ENCODE measurements around the gene CDC45. TPM values are rescaled to one million over a fixed set of nuclear protein-coding genes. Genes with fewer than 3 reads are reported as not detected.

Gene CDC45
- total and polyA plus RNA-seq, 2 of the 13 experiments (the other 11 are each of a cell fraction or from before 2014, with no cell fraction given), result 14.4 to 36.3 TPM

DNA sequence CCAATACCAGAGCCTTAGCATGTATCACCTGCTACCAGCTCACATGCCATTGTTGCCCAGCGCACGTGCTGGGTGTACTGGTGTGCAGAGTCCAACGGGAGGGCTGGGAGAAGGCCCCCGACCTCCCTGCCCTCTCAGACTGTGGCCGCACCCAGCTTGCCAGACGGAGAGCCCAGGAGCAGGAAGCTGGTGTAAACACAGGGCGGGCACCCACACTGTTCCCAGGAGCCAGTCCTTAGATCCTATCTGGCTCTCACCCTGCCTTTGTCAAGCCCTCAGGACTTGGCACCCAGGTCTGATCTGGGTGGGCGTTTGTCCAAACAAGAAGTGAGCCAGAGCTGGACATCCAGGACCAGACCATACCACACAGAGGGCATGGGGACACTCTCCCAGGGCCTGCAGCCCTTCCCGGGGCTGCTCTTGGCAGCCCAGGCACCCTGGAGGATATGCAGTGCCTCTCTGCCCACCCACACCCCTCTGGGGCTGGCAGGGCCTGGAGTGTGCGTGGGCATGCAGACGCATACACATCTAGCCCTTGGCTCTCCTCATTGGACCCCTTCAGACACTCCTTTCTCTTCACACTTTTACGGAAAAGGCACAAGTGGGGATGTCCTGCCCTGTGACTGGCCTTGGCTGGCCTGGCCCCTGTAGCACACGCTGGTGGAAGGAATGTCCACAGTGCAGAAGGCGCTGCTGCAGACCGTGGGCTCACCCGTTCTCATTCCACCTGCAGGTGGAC, 64.4 kb downstream of the CDC45 start (continued):
- TF ChIP-seq, protein P1, sequence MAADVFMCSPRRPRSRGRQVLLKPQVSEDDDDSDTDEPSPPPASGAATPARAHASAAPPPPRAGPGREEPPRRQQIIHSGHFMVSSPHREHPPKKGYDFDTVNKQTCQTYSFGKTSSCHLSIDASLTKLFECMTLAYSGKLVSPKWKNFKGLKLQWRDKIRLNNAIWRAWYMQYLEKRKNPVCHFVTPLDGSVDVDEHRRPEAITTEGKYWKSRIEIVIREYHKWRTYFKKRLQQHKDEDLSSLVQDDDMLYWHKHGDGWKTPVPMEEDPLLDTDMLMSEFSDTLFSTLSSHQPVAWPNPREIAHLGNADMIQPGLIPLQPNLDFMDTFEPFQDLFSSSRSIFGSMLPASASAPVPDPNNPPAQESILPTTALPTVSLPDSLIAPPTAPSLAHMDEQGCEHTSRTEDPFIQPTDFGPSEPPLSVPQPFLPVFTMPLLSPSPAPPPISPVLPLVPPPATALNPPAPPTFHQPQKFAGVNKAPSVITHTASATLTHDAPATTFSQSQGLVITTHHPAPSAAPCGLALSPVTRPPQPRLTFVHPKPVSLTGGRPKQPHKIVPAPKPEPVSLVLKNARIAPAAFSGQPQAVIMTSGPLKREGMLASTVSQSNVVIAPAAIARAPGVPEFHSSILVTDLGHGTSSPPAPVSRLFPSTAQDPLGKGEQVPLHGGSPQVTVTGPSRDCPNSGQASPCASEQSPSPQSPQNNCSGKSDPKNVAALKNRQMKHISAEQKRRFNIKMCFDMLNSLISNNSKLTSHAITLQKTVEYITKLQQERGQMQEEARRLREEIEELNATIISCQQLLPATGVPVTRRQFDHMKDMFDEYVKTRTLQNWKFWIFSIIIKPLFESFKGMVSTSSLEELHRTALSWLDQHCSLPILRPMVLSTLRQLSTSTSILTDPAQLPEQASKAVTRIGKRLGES (CRISPR knock-in tag; IDR thresholded peaks at IDR 0.05; ENCODE audit: borderline replicate concordance), result peak; percentile 89; the same call in 1 of the 2 replicates
- TF ChIP-seq SYNCRIP (IDR thresholded peaks at IDR 0.05; ENCODE audit: insufficient read depth, low read depth, low read length) (no peak), TSC22D2 (CRISPR knock-in tag; IDR thresholded peaks at IDR 0.05; ENCODE audit: borderline replicate concordance) (no peak), ZNF510 (CRISPR knock-in tag; IDR thresholded peaks at IDR 0.05; ENCODE audit: low read depth) (no peak), MAZ (IDR thresholded peaks at IDR 0.05; ENCODE audit: borderline replicate concordance, low read depth, low read length) (no peak), MAZ (CRISPR knock-in tag; IDR thresholded peaks at IDR 0.05; ENCODE audit: low read depth) (0 out of 2 replicates have a peak, but pooled peaks have one; percentile 17), ZNF326 (CRISPR knock-in tag; IDR thresholded peaks at IDR 0.05; ENCODE audit: borderline replicate concordance) (no peak), ZBTB21 (CRISPR knock-in tag; IDR thresholded peaks at IDR 0.05) (no peak), ZNF883 (CRISPR knock-in tag; IDR thresholded peaks at IDR 0.05; ENCODE audit: not compliant biosample characterization) (no peak), ONECUT2 (CRISPR knock-in tag; IDR thresholded peaks at IDR 0.05) (peak; percentile 25; the same call in 1 of the 2 replicates), POLR2G (IDR thresholded peaks at IDR 0.05; ENCODE audit: low read depth, low read length) (no peak), ZSCAN20 (CRISPR knock-in tag; IDR thresholded peaks at IDR 0.05; ENCODE audit: borderline replicate concordance) (no peak), RORA (CRISPR knock-in tag; IDR thresholded peaks at IDR 0.05) (no peak), ZNF543 (CRISPR knock-in tag; IDR thresholded peaks at IDR 0.05) (no peak), ZNF646 (CRISPR knock-in tag; IDR thresholded peaks at IDR 0.05) (no peak), AGO1 (IDR thresholded peaks at IDR 0.05; ENCODE audit: low read depth, low read length, poor library complexity, severe bottlenecking) (no peak)
- TF ChIP-seq, protein P2, sequence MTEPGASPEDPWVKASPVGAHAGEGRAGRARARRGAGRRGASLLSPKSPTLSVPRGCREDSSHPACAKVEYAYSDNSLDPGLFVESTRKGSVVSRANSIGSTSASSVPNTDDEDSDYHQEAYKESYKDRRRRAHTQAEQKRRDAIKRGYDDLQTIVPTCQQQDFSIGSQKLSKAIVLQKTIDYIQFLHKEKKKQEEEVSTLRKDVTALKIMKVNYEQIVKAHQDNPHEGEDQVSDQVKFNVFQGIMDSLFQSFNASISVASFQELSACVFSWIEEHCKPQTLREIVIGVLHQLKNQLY (CRISPR knock-in tag; IDR thresholded peaks at IDR 0.05), result peak; percentile 73; the same call in 1 of the 2 replicates
- TF ChIP-seq, protein P3, sequence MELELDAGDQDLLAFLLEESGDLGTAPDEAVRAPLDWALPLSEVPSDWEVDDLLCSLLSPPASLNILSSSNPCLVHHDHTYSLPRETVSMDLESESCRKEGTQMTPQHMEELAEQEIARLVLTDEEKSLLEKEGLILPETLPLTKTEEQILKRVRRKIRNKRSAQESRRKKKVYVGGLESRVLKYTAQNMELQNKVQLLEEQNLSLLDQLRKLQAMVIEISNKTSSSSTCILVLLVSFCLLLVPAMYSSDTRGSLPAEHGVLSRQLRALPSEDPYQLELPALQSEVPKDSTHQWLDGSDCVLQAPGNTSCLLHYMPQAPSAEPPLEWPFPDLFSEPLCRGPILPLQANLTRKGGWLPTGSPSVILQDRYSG (CRISPR knock-in tag; IDR thresholded peaks at IDR 0.05), result no peak

Data from HepG2 (cell line).